ENCODE results near the gene ZNF430.
"Not testable (repeated sequence)": the region's sequence is repeated elsewhere in the genome, so short reads cannot be mapped to it uniquely, and the experiment has no call there.

Gene ZNF430

DNA sequence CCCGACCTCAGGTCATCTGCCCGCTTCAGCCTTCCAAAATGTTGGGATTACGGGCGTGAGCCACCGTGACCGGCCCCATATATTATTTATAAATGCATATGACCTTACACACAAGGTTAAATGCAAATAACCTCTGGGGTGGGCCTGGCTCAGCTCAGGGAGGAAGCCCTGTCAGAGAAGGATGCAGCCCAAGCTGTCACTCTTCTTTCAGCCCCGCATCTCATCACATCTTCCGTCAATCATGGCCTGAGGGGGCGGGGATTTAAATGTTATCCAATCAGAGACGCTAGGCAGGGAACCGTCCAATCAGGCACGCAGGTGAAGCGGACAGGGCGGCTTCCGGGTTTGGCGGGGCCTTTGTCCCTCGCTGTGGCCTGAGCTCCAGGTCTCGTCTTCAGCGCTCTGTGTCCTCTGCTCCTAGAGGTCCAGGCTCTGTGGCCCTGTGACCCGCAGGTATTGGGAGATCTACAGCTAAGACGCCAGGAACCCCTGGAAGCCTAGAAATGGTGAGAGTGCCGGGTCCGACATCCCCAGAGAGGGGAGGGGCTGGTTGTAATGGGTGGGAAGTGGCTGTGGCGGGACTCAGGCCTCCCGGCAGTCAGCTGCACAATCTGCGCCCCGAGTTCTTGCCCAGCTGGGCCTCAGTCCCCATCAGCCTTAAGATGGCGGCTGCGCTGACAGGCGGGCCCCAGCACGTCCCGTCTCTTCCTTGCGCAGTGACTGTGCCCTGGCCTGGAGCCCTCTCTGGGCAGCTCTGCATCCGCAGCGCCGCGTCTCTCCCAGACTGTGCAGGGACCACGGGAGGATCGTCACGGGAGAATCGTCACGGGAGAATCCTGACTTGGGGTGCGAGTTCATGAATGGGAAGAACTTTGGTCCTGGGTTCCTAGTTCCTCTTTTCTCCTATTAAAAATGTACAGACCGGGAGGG lies at the start of gene ZNF430:
Gene ZNF430 (plus strand): TSS at position 360 of the 930 bp plus-strand sequence. CDS start 144 bp downstream, at position 504.
- H3K4me3 ChIP-seq (ENCODE audit: low read depth, low read length) = peak within 1 kb of the TSS; percentile 83
- TF ChIP-seq, protein P1, sequence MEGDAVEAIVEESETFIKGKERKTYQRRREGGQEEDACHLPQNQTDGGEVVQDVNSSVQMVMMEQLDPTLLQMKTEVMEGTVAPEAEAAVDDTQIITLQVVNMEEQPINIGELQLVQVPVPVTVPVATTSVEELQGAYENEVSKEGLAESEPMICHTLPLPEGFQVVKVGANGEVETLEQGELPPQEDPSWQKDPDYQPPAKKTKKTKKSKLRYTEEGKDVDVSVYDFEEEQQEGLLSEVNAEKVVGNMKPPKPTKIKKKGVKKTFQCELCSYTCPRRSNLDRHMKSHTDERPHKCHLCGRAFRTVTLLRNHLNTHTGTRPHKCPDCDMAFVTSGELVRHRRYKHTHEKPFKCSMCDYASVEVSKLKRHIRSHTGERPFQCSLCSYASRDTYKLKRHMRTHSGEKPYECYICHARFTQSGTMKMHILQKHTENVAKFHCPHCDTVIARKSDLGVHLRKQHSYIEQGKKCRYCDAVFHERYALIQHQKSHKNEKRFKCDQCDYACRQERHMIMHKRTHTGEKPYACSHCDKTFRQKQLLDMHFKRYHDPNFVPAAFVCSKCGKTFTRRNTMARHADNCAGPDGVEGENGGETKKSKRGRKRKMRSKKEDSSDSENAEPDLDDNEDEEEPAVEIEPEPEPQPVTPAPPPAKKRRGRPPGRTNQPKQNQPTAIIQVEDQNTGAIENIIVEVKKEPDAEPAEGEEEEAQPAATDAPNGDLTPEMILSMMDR (IDR thresholded peaks at IDR 0.05; ENCODE audit: low read depth, low read length) = no peak

DNA sequence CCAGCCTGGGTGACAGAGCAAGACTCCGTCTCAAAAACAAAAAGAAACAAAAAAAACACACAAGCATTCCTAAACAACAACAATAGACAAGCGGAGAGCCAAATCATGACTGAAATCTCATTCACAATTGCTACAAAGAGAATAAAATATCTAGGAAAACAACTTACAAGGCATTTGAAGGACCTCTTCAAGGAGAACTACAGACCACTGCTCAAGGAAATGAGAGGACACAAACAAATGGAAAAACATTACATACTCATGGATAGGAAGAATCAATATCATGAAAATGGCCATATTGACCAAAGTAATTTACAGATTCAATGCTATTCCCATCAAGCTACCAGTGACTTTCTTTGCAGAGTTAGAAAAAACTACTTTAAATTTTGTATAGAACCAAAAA lies 27.7 kb upstream of the ZNF430 start:
- not testable (repeated sequence) for H3K4me3 ChIP-seq (ENCODE audit: low read depth, low read length)

DNA sequence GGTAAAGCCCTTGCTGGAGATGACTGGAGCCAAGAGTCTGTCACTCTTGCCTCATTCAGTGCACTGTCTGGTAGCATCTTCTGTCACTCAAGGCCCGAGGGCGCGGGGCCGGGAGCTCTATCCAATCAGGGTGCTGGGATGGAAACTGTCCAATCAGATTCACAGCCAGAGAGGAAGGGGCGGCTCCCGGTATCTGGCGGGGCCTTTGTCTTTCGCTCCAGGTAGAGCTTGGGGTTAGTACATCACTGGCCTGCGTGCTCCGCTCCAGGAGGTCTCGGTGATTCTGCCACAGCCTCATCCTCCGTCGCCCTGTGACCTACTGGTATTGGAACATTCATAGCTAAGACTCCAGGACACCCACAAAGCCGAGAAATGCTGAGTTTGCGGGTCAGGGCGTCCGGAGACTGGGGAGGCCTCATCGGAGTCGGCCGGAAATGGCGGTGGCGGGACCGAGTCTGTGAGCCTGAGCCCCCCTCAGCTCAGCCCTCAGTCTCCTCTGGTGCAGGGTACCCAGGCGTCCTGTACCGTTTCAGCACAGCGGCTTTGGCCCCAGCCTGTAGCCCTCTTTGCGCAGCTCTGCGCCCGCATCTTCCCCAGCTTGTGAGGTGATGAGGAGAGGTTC lies 20.6 kb upstream of the ZNF430 start:
- H3K4me3 ChIP-seq (ENCODE audit: low read depth, low read length) = peak overlapping the region; percentile 49
- TF ChIP-seq, protein P1 (IDR thresholded peaks at IDR 0.05; ENCODE audit: low read depth, low read length) = no peak

DNA sequence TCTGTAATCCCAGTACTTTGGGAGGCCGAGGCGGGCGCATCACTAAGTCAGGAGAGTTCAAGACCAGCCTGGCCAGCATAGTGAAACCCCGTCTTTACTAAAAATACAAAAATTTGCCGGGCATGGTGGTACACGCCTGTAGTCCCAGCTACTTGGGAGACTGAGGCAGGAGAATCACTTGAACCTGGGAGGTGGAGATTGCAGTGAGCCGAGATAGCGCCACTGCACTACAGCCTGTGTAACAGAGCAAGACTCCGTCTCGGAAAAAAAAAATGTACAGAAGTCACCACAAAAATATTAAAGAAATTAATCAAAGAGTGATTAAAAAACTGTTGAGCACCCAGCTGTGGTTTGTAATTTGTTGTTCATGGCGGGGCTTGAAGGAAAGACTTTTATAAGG lies 781 bp downstream of the ZNF430 start:
- H3K4me3 ChIP-seq (ENCODE audit: low read depth, low read length) = peak overlapping the region; percentile 83

DNA sequence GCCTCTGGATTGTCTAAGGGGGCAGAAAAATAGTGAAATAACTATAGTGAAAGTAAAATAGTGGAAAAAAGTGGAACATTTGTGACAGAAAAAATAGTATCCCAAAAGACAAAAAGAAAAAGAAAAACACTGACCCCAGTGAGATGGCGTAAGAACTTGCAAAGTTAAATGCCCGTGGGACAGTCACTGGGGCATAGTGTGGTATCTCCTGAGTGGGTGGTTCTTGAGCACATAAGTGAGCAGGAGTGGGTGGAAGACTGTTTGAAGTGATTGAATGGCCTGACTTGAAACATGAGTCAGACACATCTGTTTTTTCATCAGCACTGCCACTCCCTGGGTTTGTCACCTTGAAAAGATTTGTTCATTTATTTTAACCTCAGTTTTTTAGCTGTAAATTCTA lies 2.5 kb downstream of the ZNF430 start:
- no peak overlapping the region for H3K4me3 ChIP-seq (ENCODE audit: low read depth, low read length)
- TF ChIP-seq, protein P1 (IDR thresholded peaks at IDR 0.05; ENCODE audit: low read depth, low read length) = no peak

DNA sequence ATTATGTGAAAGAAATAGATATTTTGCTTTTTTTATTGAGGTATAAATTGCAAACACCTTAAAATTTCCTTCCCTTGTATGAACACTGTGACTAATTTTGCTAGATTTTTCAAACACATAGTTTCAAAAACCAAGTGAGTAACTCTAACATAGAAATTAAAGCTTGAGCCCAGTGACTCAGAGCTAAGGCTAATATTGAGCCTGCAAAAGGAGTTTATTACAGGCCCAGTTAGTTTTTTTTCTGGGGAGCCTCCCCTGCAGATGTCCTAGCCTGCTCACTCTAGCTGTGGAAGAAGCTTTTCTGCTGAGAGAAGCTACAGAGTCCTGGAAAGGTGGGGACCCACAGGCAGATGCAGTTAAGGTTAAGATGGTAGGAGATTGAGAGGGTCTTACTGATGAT lies 3.4 kb downstream of the ZNF430 start:
- TF ChIP-seq, protein P1 (IDR thresholded peaks at IDR 0.05; ENCODE audit: low read depth, low read length) = no peak
- no peak overlapping the region for H3K4me3 ChIP-seq (ENCODE audit: low read depth, low read length)

DNA sequence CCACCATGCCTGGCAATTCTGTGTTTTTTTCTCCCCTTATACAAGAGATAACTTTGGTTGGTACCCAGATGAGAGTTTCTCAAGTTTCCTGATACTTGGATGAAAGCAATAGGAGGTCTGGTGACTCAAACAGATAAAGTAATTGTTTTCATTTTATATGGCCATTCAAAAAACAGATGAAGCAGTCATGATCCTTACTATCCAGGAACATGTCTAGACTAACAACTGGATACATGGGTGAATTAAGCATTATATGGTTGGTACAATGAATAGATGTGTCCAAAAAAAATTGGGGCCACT lies 8.5 kb downstream of the ZNF430 start:
- TF ChIP-seq, protein P1 (IDR thresholded peaks at IDR 0.05; ENCODE audit: low read depth, low read length) = no peak
- H3K4me3 ChIP-seq (ENCODE audit: low read depth, low read length) = no peak overlapping the region

DNA sequence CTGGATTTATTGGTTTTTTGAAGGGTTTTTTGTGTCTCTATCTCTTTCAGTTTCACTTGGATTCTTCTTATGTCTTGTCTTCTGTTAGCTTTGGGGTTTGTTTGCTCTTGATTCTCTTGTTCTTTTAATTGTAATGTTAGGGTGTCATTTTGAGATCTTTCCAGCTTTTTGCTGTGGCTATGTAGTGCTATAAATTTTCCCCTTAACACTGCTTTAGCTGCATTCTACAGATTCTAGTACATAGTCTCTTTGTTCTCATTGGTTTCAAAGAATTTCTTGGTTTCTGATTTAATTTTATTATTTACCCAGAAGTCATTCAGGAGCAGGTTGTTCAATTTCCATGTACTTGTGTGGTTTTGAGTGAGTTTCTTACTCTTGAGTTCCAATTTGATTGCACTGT lies 24.6 kb downstream of the ZNF430 start:
- TF ChIP-seq, protein P1 (IDR thresholded peaks at IDR 0.05; ENCODE audit: low read depth, low read length) = no peak
- H3K4me3 ChIP-seq (ENCODE audit: low read depth, low read length) = no peak overlapping the region

Data from WI38 (cell line).